Measurements from ENCODE around the gene OR2W1.
A peak's percentile ranks its signal among the peaks of the same experiment; 100 is the strongest.

Gene OR2W1

DNA sequence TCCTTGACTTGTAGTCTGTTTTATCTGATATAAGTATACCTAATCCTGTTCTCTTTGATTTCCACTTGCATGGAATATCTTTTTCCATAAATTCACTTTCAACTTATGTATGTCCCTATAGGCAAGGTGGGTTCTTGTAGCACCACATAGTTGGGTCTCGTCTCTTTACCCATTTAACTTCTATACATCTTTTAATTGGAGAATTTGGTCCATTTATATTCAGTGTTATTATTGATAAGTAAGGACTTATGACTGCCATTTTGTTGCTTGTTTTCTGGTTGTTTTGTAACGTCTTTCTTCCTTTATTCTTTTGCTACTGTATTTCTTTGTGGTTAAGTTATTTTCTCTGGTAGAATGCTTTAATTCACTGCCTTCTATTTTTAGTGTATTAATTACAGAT is 25.3 kb downstream of the OR2W1 start:
- Histone ChIP-seq H3K27me3 (ENCODE audit: control insufficient read depth, insufficient read depth, low read length) (peaks cover 2% of the 10 kb centered on the region), H3K36me3 (ENCODE audit: control insufficient read depth, insufficient read depth, low read length) (no peaks in the 10 kb centered on the region), H3K4me3 (ENCODE audit: low read length) (no peak overlapping the region)

DNA sequence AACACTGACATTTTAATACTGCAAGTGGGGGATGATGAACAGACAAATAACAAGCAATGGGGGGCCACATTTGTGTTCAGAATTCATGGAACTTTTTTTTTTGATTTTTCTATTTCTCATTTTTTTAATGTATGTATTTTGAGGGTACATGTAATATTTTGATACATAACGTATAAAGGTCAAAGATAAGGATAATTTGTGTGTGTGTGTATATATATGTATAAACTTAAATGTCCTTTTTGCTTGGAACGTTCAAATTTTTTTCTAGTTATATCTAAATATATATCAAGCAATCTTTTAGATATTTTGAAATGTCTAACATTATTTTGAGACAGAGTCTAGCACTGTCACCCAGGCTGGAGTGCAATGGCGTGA is 27.6 kb downstream of the OR2W1 start:
- Histone ChIP-seq H3K9ac (ENCODE audit: low read length) (no peak overlapping the region), H3K36me3 (ENCODE audit: control insufficient read depth, insufficient read depth, low read length) (no peaks in the 10 kb centered on the region), H3K4me3 (ENCODE audit: low read length) (no peak overlapping the region), H3K4me1 (ENCODE audit: control insufficient read depth, insufficient read depth, low read length) (peaks cover 6% of the 10 kb centered on the region), H3K27me3 (ENCODE audit: control insufficient read depth, insufficient read depth, low read length) (peaks cover 17% of the 10 kb centered on the region), H3K9me3 (ENCODE audit: control insufficient read depth, low read length) (no peaks in the 10 kb centered on the region)

More for the DNA sequence above, 25.3 kb downstream of the OR2W1 start:
- H3K4me1 ChIP-seq (ENCODE audit: control insufficient read depth, insufficient read depth, low read length), result peaks cover 6% of the 10 kb centered on the region
- no peaks in the 10 kb centered on the region for H3K9me3 ChIP-seq (ENCODE audit: control insufficient read depth, low read length)
- H3K9ac ChIP-seq (ENCODE audit: low read length), result no peak overlapping the region

DNA sequence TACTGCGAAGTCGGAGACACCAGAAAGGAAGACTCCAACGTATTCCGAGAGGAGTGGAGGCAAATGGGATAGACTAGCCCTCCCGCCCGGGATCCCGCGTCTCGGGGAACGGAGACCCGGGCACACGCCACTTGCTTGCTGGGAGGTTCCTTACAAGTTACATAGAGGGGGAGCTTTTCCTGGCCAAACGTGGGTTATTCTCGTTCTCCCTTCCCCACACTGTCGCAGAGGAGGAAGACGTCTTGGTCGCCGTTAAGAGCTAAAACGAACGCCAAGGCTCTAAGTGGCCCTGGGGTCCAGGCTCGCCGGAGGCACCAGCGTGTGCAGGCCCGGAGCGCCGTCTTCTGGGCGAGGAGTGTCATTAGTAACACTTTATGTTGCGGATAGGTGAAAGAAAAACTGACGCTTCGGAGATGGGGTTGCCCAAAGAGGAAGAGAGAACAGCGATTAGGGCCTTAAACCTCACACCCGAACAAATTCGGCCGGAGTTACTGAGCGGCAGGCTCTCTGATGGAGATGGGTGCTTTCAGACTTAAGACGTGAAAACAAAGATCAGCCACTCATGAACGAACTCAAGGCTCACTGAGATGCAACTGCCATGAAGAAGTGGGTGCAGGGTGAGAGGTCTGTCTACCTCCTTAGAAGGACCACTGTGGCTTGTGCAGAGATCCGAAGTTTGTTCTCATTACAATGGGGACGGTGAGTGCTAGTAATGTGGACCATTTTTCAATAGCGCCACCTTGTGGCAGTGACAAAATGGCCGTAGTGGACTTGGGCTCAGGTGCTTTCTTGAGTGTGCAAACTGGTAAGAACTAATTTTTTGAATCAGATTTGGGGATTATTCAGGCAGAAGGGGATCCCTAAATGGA is 28.2 kb downstream of the OR2W1 start:
- Histone ChIP-seq H3K36me3 (ENCODE audit: control insufficient read depth, insufficient read depth, low read length) (no peaks in the 10 kb centered on the region), H3K4me3 (ENCODE audit: low read length) (peak overlapping the region; percentile 46), H3K9ac (ENCODE audit: low read length) (peak overlapping the region; percentile 25), H3K4me1 (ENCODE audit: control insufficient read depth, insufficient read depth, low read length) (peaks cover 6% of the 10 kb centered on the region), H3K27me3 (ENCODE audit: control insufficient read depth, insufficient read depth, low read length) (peaks cover 21% of the 10 kb centered on the region), H3K9me3 (ENCODE audit: control insufficient read depth, low read length) (no peaks in the 10 kb centered on the region)

DNA sequence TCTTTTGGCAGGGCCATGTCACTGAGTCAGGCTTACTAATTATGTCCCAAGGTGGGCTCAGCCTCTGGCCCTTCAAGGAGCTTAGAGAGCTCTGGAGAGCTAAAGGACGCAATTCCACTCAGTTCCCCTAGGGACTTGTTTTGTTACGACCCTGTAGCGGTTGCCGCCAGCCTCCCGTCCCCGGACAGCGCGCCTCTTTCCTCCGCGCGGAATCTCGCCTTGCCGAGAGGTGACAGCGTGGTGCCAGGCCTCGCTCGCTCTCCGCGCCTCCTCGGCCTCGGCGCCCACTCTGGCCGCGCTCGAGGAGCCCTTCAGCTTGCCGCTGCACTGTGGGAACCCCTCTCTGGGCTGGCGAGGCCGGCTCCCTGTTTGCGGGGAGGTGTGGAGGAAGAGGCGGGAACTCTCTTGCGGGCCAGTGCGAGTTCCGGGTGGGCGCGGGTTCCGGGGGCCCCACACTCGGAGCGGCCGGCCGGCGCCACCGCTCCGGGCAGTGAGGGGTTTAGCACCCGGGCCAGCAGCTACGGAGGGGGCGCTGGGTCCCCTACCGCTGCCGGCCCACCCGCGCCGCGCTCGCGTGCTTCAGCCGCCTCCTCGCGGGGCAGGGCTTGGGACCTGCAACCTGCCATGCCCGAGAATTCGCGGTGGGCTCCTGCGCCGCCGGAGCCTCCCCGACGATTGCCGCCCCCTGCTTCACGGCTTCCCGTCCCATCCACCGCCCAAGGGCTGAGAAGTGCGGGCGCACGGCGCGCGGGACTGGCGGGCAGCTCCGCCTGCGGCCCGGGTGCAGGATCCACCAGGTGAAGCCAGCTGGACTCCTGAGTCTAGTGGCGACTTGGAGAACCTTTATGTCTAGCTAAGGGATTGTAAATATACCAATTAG is 30.0 kb downstream of the OR2W1 start:
- Histone ChIP-seq H3K4me3 (ENCODE audit: low read length) (no peak overlapping the region), H3K4me1 (ENCODE audit: control insufficient read depth, insufficient read depth, low read length) (peaks cover 6% of the 10 kb centered on the region), H3K9ac (ENCODE audit: low read length) (no peak overlapping the region), H3K36me3 (ENCODE audit: control insufficient read depth, insufficient read depth, low read length) (no peaks in the 10 kb centered on the region), H3K27me3 (ENCODE audit: control insufficient read depth, insufficient read depth, low read length) (peaks cover 33% of the 10 kb centered on the region), H3K9me3 (ENCODE audit: control insufficient read depth, low read length) (no peaks in the 10 kb centered on the region)

DNA sequence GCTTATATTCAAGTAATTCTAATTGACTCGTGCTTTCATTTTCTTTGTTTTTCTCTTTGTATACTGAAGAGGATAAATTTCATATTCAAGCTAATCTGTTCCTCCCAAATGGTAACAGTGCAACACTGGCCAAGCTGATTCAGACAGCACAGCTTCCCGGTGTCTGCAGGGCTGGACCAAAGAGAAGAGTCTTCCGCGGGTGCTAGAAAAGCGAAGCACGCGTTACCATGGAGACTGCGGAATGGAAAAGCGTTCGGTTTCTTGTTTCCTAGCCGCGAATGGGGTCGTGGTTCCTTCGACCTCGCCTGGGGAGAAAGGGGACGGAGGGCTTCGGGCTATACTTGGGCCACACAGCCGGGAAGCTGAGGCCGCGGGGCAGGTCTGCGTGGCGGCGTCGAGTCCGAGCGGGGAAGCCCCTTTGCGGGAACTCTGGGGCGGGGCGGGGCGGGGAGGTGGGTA is 33.7 kb downstream of the OR2W1 start:
- H3K4me1 ChIP-seq (ENCODE audit: control insufficient read depth, insufficient read depth, low read length), result peaks cover 4% of the 10 kb centered on the region
- H3K9me3 ChIP-seq (ENCODE audit: control insufficient read depth, low read length), result no peaks in the 10 kb centered on the region
- peak overlapping the region; percentile 52 for H3K9ac ChIP-seq (ENCODE audit: low read length)
- H3K36me3 ChIP-seq (ENCODE audit: control insufficient read depth, insufficient read depth, low read length), result no peaks in the 10 kb centered on the region
- H3K4me3 ChIP-seq (ENCODE audit: low read length), result peak overlapping the region; percentile 20
- peaks cover 36% of the 10 kb centered on the region for H3K27me3 ChIP-seq (ENCODE audit: control insufficient read depth, insufficient read depth, low read length)

DNA sequence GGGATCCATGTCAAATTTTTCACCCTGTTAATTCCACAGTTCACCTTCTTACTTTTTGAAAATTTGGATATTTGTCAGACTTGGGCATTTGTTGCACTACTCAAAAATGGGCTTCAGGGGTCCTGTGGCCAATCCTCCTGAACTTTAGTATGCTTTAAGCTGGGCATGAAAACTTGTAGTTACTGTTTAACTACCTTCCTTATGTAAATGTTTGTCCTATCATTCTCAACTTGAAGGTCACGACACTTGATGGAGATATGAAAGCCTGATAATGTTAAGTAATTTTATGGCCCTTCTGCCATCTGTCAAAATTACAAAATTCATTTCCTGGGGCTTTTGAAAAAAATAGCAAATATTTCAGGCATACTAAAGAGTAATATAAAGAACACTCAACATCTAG is 35.6 kb downstream of the OR2W1 start:
- H3K4me1 ChIP-seq (ENCODE audit: control insufficient read depth, insufficient read depth, low read length), result no peaks in the 10 kb centered on the region
- H3K36me3 ChIP-seq (ENCODE audit: control insufficient read depth, insufficient read depth, low read length), result no peaks in the 10 kb centered on the region
- H3K9ac ChIP-seq (ENCODE audit: low read length), result no peak overlapping the region
- H3K27me3 ChIP-seq (ENCODE audit: control insufficient read depth, insufficient read depth, low read length), result peaks cover 32% of the 10 kb centered on the region
- no peak overlapping the region for H3K4me3 ChIP-seq (ENCODE audit: low read length)
- no peaks in the 10 kb centered on the region for H3K9me3 ChIP-seq (ENCODE audit: control insufficient read depth, low read length)

DNA sequence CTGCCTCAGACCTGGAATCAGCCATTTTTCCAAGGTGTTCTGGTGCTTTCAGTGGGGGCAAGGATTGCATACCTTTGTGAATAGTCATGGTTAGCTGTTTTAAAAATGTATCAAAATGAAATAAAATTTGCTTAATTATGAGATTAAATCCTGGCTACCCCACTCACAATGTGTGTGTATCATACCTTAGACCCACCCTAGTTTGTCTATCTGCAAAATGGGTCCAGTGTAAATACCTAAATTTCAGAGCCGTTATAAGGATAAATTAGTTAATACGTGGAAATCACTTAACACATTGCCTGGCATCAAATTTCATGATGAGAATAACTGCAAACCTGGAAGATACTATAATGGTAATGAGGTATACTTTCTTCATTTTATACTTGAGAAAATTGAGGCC is 36.9 kb downstream of the OR2W1 start:
- H3K27me3 ChIP-seq (ENCODE audit: control insufficient read depth, insufficient read depth, low read length), result peaks cover 26% of the 10 kb centered on the region
- H3K4me3 ChIP-seq (ENCODE audit: low read length), result no peak overlapping the region
- no peaks in the 10 kb centered on the region for H3K9me3 ChIP-seq (ENCODE audit: control insufficient read depth, low read length)
- no peak overlapping the region for H3K9ac ChIP-seq (ENCODE audit: low read length)
- no peaks in the 10 kb centered on the region for H3K4me1 ChIP-seq (ENCODE audit: control insufficient read depth, insufficient read depth, low read length)
- no peaks in the 10 kb centered on the region for H3K36me3 ChIP-seq (ENCODE audit: control insufficient read depth, insufficient read depth, low read length)

DNA sequence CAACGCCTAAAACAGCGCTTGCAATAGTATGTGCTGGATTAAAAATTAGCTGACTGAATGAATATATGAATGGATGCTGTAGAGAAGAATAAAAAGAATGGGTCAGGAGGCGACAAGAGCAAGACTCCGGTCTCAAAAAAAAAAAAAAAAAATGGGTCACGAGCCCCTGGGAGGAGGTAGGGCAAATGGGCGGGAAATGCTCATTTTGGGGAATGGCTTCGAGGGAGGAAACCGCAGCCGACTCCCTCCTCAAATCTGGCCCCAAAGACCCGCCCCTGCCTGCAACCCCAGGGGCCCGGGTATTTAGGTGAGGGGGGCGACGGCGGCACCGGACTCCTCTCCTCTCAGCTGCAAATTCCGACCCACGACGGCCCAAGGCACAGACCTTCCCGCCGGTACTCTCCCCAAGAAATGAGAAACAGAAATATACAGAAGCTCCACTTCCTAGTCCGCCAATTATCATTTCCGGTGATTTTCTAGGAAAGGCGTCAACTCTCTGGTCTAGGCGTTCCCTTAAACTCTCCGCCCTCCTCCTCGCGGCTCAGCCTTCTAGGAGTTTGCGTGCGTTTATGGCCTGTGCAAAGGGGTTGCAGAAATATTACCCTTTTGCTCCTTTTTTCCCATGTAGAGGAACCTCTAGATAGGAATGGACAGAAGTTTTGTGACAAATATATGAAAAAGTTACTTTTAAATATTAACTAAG is 39.6 kb downstream of the OR2W1 start, which contains the start of gene ZNF311:
Gene ZNF311, minus strand, starts transcription at position 133 of the 703 bp plus-strand sequence. CDS start 1,361 bp downstream, outside the sequence.
- no peaks in the 10 kb centered on the region for H3K36me3 ChIP-seq (ENCODE audit: control insufficient read depth, insufficient read depth, low read length)
- no peaks in the 10 kb centered on the region for H3K4me1 ChIP-seq (ENCODE audit: control insufficient read depth, insufficient read depth, low read length)
- H3K27me3 ChIP-seq (ENCODE audit: control insufficient read depth, insufficient read depth, low read length), result peaks cover 4% of the 10 kb centered on the region
- H3K4me3 ChIP-seq (ENCODE audit: low read length), result no peak within 1 kb of the TSS
- H3K9ac ChIP-seq (ENCODE audit: low read length), result peak within 1 kb of the TSS; percentile 60
- no peaks in the 10 kb centered on the region for H3K9me3 ChIP-seq (ENCODE audit: control insufficient read depth, low read length)

DNA sequence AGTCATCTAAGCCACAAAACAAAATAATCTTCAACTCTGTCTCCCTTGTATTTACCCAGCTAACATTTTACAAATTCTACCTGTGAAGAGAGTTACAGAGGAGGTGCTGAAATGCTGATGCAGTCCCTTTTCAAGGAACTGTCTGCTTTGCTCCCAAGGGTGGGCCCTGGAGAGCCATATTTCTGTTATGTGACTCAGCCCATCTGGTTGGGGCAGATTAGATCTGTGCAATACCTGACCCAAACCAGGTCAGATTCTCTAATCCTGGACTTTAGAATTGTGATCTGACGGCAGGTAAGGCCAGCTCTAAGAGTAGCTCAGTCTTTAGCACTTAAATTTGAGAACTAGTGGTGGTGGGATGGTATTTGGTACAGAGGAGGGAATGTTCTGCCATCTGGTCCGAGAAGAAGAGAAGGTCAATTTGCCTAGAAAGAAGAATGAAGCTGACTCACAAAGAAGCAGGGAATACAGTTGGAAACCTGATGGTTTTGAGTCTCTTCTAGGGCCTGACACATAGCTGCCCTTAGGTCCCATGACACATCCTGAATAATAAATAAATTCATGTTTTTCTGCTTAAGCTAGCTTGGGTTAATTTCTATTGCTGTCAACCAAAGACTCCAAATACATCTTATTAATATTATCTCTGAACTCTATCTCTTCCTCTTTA is 48.0 kb downstream of the OR2W1 start:
- Histone ChIP-seq H3K4me1 (ENCODE audit: control insufficient read depth, insufficient read depth, low read length) (no peaks in the 10 kb centered on the region), H3K27me3 (ENCODE audit: control insufficient read depth, insufficient read depth, low read length) (peaks cover 3% of the 10 kb centered on the region), H3K36me3 (ENCODE audit: control insufficient read depth, insufficient read depth, low read length) (no peaks in the 10 kb centered on the region), H3K9ac (ENCODE audit: low read length) (no peak overlapping the region), H3K9me3 (ENCODE audit: control insufficient read depth, low read length) (no peaks in the 10 kb centered on the region), H3K4me3 (ENCODE audit: low read length) (no peak overlapping the region)

DNA sequence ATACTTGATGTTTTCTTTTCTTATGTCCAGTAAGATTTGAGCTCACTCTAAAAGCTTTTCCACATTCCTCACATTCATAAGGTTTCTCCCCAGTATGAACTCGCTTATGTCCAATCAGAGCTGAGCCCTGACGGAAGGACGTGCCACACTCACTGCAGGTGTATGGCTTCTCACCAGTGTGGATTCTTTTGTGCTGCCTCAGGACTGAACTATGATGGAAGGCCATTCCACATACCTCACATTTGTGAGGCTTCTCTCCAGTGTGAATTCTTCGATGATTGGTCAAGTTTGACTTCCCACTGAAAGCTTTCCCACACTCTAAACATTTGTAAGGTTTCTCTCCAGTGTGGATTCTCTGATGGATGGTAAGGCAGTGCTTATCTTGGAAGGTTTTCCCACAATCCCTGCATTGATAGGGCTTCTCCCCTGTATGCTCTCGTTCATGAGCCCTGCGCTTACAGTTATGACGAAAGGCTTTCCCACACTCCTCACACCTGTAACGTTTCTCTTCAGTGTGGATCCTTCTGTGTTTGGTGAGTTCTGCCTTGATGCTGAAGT is 49.8 kb downstream of the OR2W1 start:
- H3K36me3 ChIP-seq (ENCODE audit: control insufficient read depth, insufficient read depth, low read length), result no peaks in the 10 kb centered on the region
- H3K27me3 ChIP-seq (ENCODE audit: control insufficient read depth, insufficient read depth, low read length), result peaks cover 3% of the 10 kb centered on the region
- H3K9ac ChIP-seq (ENCODE audit: low read length), result no peak overlapping the region
- no peaks in the 10 kb centered on the region for H3K9me3 ChIP-seq (ENCODE audit: control insufficient read depth, low read length)
- no peaks in the 10 kb centered on the region for H3K4me1 ChIP-seq (ENCODE audit: control insufficient read depth, insufficient read depth, low read length)
- H3K4me3 ChIP-seq (ENCODE audit: low read length), result no peak overlapping the region
